Smooth muscle cell (in vitro differentiated cells): Measurements from ENCODE around the gene BAHCC1. TPM values are rescaled to one million over a fixed set of nuclear protein-coding genes. Genes with fewer than 3 reads are reported as not detected.

Experiments used
- DNase-seq: peaks from one replicate; lab custom pipeline; 2025; ENCODE audit not compliant: unreplicated experiment; lab: John Stamatoyannopoulos, UW
- H2AFZ ChIP-seq: fragments of 200-600 bp; sonication (generic); 2 replicates; pipeline ENCODE4 v1.6.0; 2016; ENCODE audit warnings: antibody characterized with exemption, low read depth, mild to moderate bottlenecking
- H3F3A ChIP-seq: fragments of 200-600 bp; sonication (generic); 2 replicates; pipeline ENCODE4 v1.6.0; 2017; ENCODE audit warnings: antibody characterized with exemption, low read depth
- H3K27ac ChIP-seq: fragments of 200-600 bp; sonication (generic); 2 replicates; pipeline ENCODE4 v1.5.1; 2016; ENCODE audit warnings: low read depth, mild to moderate bottlenecking
- H3K27me3 ChIP-seq: fragments of 200-600 bp; sonication (generic); 2 replicates; pipeline ENCODE4 v1.6.1; 2016; ENCODE audit warnings: low read depth, mild to moderate bottlenecking
- H3K36me3 ChIP-seq: fragments of 200-600 bp; sonication (generic); 2 replicates; pipeline ENCODE4 v1.5.1; 2016; ENCODE audit warnings: low read depth
- H3K4me1 ChIP-seq: fragments of 200-600 bp; sonication (generic); 2 replicates; pipeline ENCODE4 v1.5.1; 2016; ENCODE audit warnings: low read depth
- H3K4me2 ChIP-seq: fragments of 200-600 bp; sonication (generic); 2 replicates; pipeline ENCODE4 v1.6.0; 2016; ENCODE audit warnings: mild to moderate bottlenecking
- H3K4me3 ChIP-seq: fragments of 200-600 bp; sonication (generic); 2 replicates; pipeline ENCODE4 v1.5.1; 2016; ENCODE audit warnings: mild to moderate bottlenecking
- H3K79me2 ChIP-seq: fragments of 200-600 bp; sonication (generic); 2 replicates; pipeline ENCODE4 v1.6.0; 2016; ENCODE audit warnings: low read depth, mild to moderate bottlenecking
- H3K9ac ChIP-seq: fragments of 200-600 bp; sonication (generic); 2 replicates; pipeline ENCODE4 v1.6.0; 2016; ENCODE audit warnings: low read depth
- H3K9me3 ChIP-seq: fragments of 200-600 bp; sonication (generic); replicated peaks from 2 replicates; pipeline ENCODE4 v1.5.1; 2016; ENCODE audit warnings: low read depth
- H4K20me1 ChIP-seq: fragments of 200-600 bp; sonication (generic); 2 replicates; pipeline ENCODE4 v1.6.0; 2016; ENCODE audit warnings: low read depth
- CTCF ChIP-seq: fragments of 200-600 bp; sonication (generic); IDR thresholded peaks from 2 replicates; pipeline ENCODE4 v1.5.1; 2017; ENCODE audit warnings: borderline replicate concordance, mild to moderate bottlenecking, antibody characterized with exemption; ENCODE audit not compliant: insufficient read depth, poor library complexity, severe bottlenecking
- WGBS: methylation state at CpG from one replicate; pipeline ENCODE4 v1.1.7; 2016; ENCODE audit warnings: low lambda C conversion rate; 5-methylcytosine and 5-hydroxymethylcytosine counted together
- polyA plus RNA-seq: library from polyadenylated mRNA; unstranded; fragments of >200 nt; fragmentation: Nextera tagmentation; extraction: Ambion mirVana; gene quantifications from 2 replicates; pipeline ENCODE4 v1.2.1, GENCODE V29; 2016
- total RNA-seq: library from RNA; depleted of rRNA; stranded (reverse); fragments of >200 nt; gene quantifications from 2 replicates; pipeline ENCODE4 v1.2.3, GENCODE V29; 2014

The BAHCC1 gene
- total and polyA plus RNA-seq, 2 experiments from 2014 or later = 3.2 to 4.6 TPM

- no peaks in the 10 kb centered on the region for H3K36me3 ChIP-seq
- no peak overlapping the region for H2AFZ ChIP-seq
- no peaks in the 10 kb centered on the region for H3K27me3 ChIP-seq
- no peaks in the 10 kb centered on the region for H3K9me3 ChIP-seq
- H3K27ac ChIP-seq = peak overlapping the region; percentile 52
- no peaks in the 10 kb centered on the region for H4K20me1 ChIP-seq
- no peak for TF ChIP-seq CTCF
- H3K4me1 ChIP-seq = peaks cover 23% of the 10 kb centered on the region
- peak; percentile 33 for DNase-seq
- H3F3A ChIP-seq = peaks cover 26% of the 10 kb centered on the region
- no peak overlapping the region for H3K4me3 ChIP-seq
- peak overlapping the region; percentile 31 for H3K4me2 ChIP-seq
- no peak overlapping the region for H3K9ac ChIP-seq
- peaks cover 10% of the 10 kb centered on the region for H3K79me2 ChIP-seq
- 67% methylated on average over 36 of the region's 38 CpGs for WGBS
These were observed 22.0 kb downstream of the BAHCC1 start for GRCh38 chr17:81417049-81417878.

- Histone ChIP-seq H3K9me3 (no peaks in the 10 kb centered on the region), H3K79me2 (peaks cover 10% of the 10 kb centered on the region), H3K27me3 (no peaks in the 10 kb centered on the region), H3K4me1 (peaks cover 26% of the 10 kb centered on the region), H3K27ac (peak overlapping the region; percentile 52), H3K4me2 (peak overlapping the region; percentile 31), H3F3A (peaks cover 30% of the 10 kb centered on the region), H4K20me1 (no peaks in the 10 kb centered on the region), H3K4me3 (no peak overlapping the region), H3K36me3 (no peaks in the 10 kb centered on the region), H3K9ac (no peak overlapping the region), H2AFZ (no peak overlapping the region)
- no peak for DNase-seq
- 93% methylated on average over 23 of the region's 23 CpGs for WGBS
- TF ChIP-seq CTCF = no peak
These were observed 22.8 kb downstream of the BAHCC1 start for GRCh38 chr17:81417879-81418709.

- 73% methylated on average over 14 of the region's 14 CpGs for WGBS
- Histone ChIP-seq H4K20me1 (no peaks in the 10 kb centered on the region), H3K9me3 (no peaks in the 10 kb centered on the region), H3K4me1 (peaks cover 26% of the 10 kb centered on the region), H3K4me3 (no peak overlapping the region), H3K27ac (peak overlapping the region; percentile 100), H3K4me2 (peak overlapping the region; percentile 78), H3K36me3 (no peaks in the 10 kb centered on the region), H3K27me3 (no peaks in the 10 kb centered on the region), H3K79me2 (peaks cover 8% of the 10 kb centered on the region), H3K9ac (no peak overlapping the region), H3F3A (peaks cover 30% of the 10 kb centered on the region), H2AFZ (no peak overlapping the region)
- TF ChIP-seq CTCF = no peak
- DNase-seq = no peak
These were observed 23.6 kb downstream of the BAHCC1 start for GRCh38 chr17:81418710-81419318.
